Spleen (tissue), 7 donors: ENCODE measurements around the gene STK33.

Experiments
- POLR2A ChIP-seq, 3 donors: fragments of 450-650 bp; IDR thresholded peaks; one replicate each; pipeline ENCODE4 v1.5.1; 2017; ENCODE audit warnings: antibody characterized with exemption in 3 of 3, mild to moderate bottlenecking in 1 of 3
- POLR2AphosphoS5 ChIP-seq, 3 donors: sonication (generic); formaldehyde crosslinking; IDR thresholded peaks; one replicate each; pipeline ENCODE4 v1.5.1; 2017; ENCODE audit warnings: antibody characterized with exemption in 3 of 3
- TF ChIP-seq, protein P1 (sequence below), 11 experiments: fragments of 200-600 bp in 7 of 11; fragments of 450-650 bp in 4 of 11; sonication (generic) in 4 of 11; IDR thresholded peaks in 8 of 11; conservative IDR thresholded peaks in 3 of 11; 1 replicate in 7 of 11; 2 replicates in 4 of 11; pipeline versions ENCODE4 v1.4.0 to v1.8.0; 2016 to 2021; ENCODE audit warnings: antibody characterized with exemption in 11 of 11, inconsistent platforms in 4 of 11, mild to moderate bottlenecking in 1 of 11
- donor health status: DM: no; HTN: no; CAD: no; lungs with moderate emphysema.
- donor health status: DM: no; HTN: no; CAD: no.
- donor health status: DM: no; HTN: no; CAD: no.

DNA sequence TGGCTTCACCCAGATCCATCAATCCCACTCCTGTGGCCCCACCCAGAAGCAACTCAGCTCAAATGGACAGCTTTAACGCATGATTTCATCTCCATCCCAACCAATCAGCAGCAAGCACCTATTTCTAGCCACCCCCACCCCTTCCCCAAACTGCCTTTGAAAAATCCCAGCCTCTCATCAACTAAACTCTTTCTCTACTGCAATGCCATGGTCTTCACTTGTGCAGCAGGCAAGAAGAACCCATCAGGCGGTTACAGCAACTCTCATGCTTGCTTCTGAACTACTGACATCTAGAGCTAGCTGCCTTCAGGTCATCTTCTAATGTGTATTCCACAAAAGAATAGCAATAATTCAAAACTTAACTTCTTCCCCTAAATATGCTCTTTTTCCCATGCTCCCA, 42.1 kb upstream of the STK33 start:
- no peak for TF ChIP-seq POLR2A (IDR thresholded peaks at IDR 0.05)
- TF ChIP-seq, protein P1, sequence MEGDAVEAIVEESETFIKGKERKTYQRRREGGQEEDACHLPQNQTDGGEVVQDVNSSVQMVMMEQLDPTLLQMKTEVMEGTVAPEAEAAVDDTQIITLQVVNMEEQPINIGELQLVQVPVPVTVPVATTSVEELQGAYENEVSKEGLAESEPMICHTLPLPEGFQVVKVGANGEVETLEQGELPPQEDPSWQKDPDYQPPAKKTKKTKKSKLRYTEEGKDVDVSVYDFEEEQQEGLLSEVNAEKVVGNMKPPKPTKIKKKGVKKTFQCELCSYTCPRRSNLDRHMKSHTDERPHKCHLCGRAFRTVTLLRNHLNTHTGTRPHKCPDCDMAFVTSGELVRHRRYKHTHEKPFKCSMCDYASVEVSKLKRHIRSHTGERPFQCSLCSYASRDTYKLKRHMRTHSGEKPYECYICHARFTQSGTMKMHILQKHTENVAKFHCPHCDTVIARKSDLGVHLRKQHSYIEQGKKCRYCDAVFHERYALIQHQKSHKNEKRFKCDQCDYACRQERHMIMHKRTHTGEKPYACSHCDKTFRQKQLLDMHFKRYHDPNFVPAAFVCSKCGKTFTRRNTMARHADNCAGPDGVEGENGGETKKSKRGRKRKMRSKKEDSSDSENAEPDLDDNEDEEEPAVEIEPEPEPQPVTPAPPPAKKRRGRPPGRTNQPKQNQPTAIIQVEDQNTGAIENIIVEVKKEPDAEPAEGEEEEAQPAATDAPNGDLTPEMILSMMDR (IDR thresholded peaks at IDR 0.05 in 8 of 11, conservative IDR thresholded peaks at IDR 0.05 in 3 of 11): no peak
- TF ChIP-seq POLR2AphosphoS5 (IDR thresholded peaks at IDR 0.05): no peak
